IMR-90 (cell line): Measurements from ENCODE around the gene VPS13A. TPM values are rescaled to one million over a fixed set of nuclear protein-coding genes. Genes with fewer than 3 reads are reported as not detected.

Source experiments
- ATAC-seq: fragments of 200-7000 bp; cut with Tn5 transposase; 2 replicates; pipeline ENCODE4 v1.9.1; 2020; ENCODE audit warnings: low read depth, mild to moderate bottlenecking, moderate library complexity
- BruUV-seq: library from RNA; stranded (reverse); fragments of 400-500 nt; replicated peaks from 2 replicates; lab custom pipeline; 2021; lab: Mats Ljungman, UMichigan
- CTCF ChIA-PET: fragments of 300-600 bp; formaldehyde crosslinking; extraction: SDS; loops from one replicate; lab custom pipeline; 2021; ENCODE audit warnings: antibody characterized with exemption; lab: Yijun Ruan, JAX
- POLR2A ChIA-PET: fragments of 300-600 bp; sonication (Branson Sonifier 250); formaldehyde crosslinking; loops from one replicate; lab custom pipeline; 2022; ENCODE audit warnings: antibody characterized with exemption; ENCODE audit not compliant: unreplicated experiment; lab: Charles Lee
- DNase-seq: peaks from one replicate; pipeline ENCODE4 v3.0.0; 2013
- H2AFZ ChIP-seq: replicated peaks from 2 replicates; pipeline ENCODE3; 2013; ENCODE audit warnings: low read length, mild to moderate bottlenecking; ENCODE audit not compliant: poor library complexity
- H2AK5ac ChIP-seq: 2 replicates; pipeline ENCODE4 v1.6.1; 2013; ENCODE audit warnings: low read depth, low read length, inconsistent platforms
- H2AK9ac ChIP-seq: replicated peaks from 2 replicates; pipeline ENCODE3; 2013; ENCODE audit warnings: mild to moderate bottlenecking, low read depth, low read length, moderate library complexity; ENCODE audit not compliant: poor library complexity
- H2BK120ac ChIP-seq: 2 replicates; pipeline ENCODE4 v1.6.1; 2013; ENCODE audit warnings: low read depth, low read length, inconsistent platforms
- H2BK15ac ChIP-seq: 3 replicates; pipeline ENCODE4 v1.6.1; 2013; ENCODE audit warnings: low read depth, low read length, inconsistent platforms
- H2BK20ac ChIP-seq: 2 replicates; pipeline ENCODE4 v1.6.1; 2013; ENCODE audit warnings: low read depth, mild to moderate bottlenecking, inconsistent platforms, low read length, moderate library complexity
- H2BK5ac ChIP-seq: 2 replicates; pipeline ENCODE4 v1.6.1; 2013; ENCODE audit warnings: mild to moderate bottlenecking, low read depth, low read length, inconsistent platforms; ENCODE audit not compliant: poor library complexity, severe bottlenecking
- H3K14ac ChIP-seq: replicated peaks from 2 replicates; pipeline ENCODE4 v1.6.1; 2013; ENCODE audit warnings: low read depth, low read length, inconsistent platforms
- H3K18ac ChIP-seq: 2 replicates; pipeline ENCODE4 v1.6.1; 2013; ENCODE audit warnings: low read depth, low read length, control low read depth
- H3K23ac ChIP-seq: 2 replicates; pipeline ENCODE4 v1.6.1; 2013; ENCODE audit warnings: low read depth, low read length, inconsistent platforms
- H3K27ac ChIP-seq: 2 replicates; pipeline ENCODE4 v1.5.1; 2013; ENCODE audit warnings: mild to moderate bottlenecking, control low read depth, low read length; ENCODE audit not compliant: insufficient read depth
- H3K27me3 ChIP-seq: 2 replicates; pipeline ENCODE4 v1.6.1; 2013; ENCODE audit warnings: low read length; ENCODE audit not compliant: control insufficient read depth, insufficient read depth
- H3K36me3 ChIP-seq: 2 replicates; pipeline ENCODE4 v1.6.1; 2013; ENCODE audit warnings: low read length, mixed read lengths; ENCODE audit not compliant: control insufficient read depth, insufficient read depth
- H3K4ac ChIP-seq: 2 replicates; pipeline ENCODE4 v1.6.1; 2013; ENCODE audit warnings: low read depth, low read length, inconsistent platforms
- H3K4me1 ChIP-seq: 2 replicates; pipeline ENCODE4 v1.6.1; 2013; ENCODE audit warnings: low read length, mixed read lengths; ENCODE audit not compliant: control insufficient read depth, insufficient read depth
- H3K4me2 ChIP-seq: 2 replicates; pipeline ENCODE4 v1.6.1; 2013; ENCODE audit warnings: low read depth, mild to moderate bottlenecking, control low read depth, low read length, moderate library complexity
- H3K4me3 ChIP-seq: 2 replicates; pipeline ENCODE4 v1.5.1; 2013; ENCODE audit warnings: low read depth, mild to moderate bottlenecking, control low read depth, low read length, moderate library complexity; ENCODE audit not compliant: insufficient read depth
- H3K56ac ChIP-seq: 2 replicates; pipeline ENCODE4 v1.6.1; 2013; ENCODE audit warnings: low read length, inconsistent platforms; ENCODE audit not compliant: insufficient read depth; ENCODE audit errors: extremely low read depth
- H3K79me1 ChIP-seq, 2 experiments: 2 replicates each; pipeline ENCODE4 v1.6.1; 2013; ENCODE audit warnings: low read length in 2 of 2, inconsistent platforms in 1 of 2, low read depth in 1 of 2
- H3K9ac ChIP-seq: 2 replicates; pipeline ENCODE4 v1.6.1; 2013; ENCODE audit warnings: low read depth, low read length, control low read depth
- H3K9me1 ChIP-seq: 2 replicates; pipeline ENCODE4 v1.6.1; 2013; ENCODE audit warnings: low read length, inconsistent platforms; ENCODE audit not compliant: insufficient read depth
- H3K9me3 ChIP-seq: 2 replicates; pipeline ENCODE4 v1.6.1; 2013; ENCODE audit warnings: low read length; ENCODE audit not compliant: control insufficient read depth, insufficient read depth
- H4K20me1 ChIP-seq: 2 replicates; pipeline ENCODE4 v1.6.1; 2013; ENCODE audit warnings: low read length, inconsistent platforms; ENCODE audit not compliant: insufficient read depth
- H4K5ac ChIP-seq: 2 replicates; pipeline ENCODE4 v1.6.1; 2013; ENCODE audit warnings: mild to moderate bottlenecking, low read depth, low read length, control low read depth
- H4K8ac ChIP-seq, 2 experiments: 2 replicates each; pipeline ENCODE4 v1.6.1; 2013; ENCODE audit warnings: low read depth in 2 of 2, low read length in 2 of 2, control low read depth in 1 of 2, inconsistent platforms in 1 of 2
- H4K91ac ChIP-seq: 2 replicates; pipeline ENCODE4 v1.6.1; 2013; ENCODE audit warnings: low read depth, low read length, inconsistent platforms; ENCODE audit not compliant: insufficient read depth
- MAFK ChIP-seq: IDR thresholded peaks from 2 replicates; pipeline ENCODE4 v1.6.1; 2012; ENCODE audit warnings: low read depth, low read length, improper control_type of control experiment
- MAZ ChIP-seq: IDR thresholded peaks from 2 replicates; pipeline ENCODE4 v1.6.1; 2012; ENCODE audit warnings: low read depth, mild to moderate bottlenecking, low read length, improper control_type of control experiment, moderate library complexity, borderline replicate concordance
- MXI1 ChIP-seq: IDR thresholded peaks from 2 replicates; pipeline ENCODE4 v1.6.1; 2012; ENCODE audit warnings: low read depth, mild to moderate bottlenecking, low read length, moderate library complexity, borderline replicate concordance
- NFE2L2 ChIP-seq: fragments of 150-350 bp; IDR thresholded peaks from 2 replicates; pipeline ENCODE4 v1.6.1; 2016; ENCODE audit warnings: low read depth, mild to moderate bottlenecking, low read length
- RAD21 ChIP-seq: IDR thresholded peaks from 2 replicates; pipeline ENCODE4 v1.6.1; 2012; ENCODE audit warnings: low read length, improper control_type of control experiment
- RCOR1 ChIP-seq: IDR thresholded peaks from 2 replicates; pipeline ENCODE4 v1.6.1; 2012; ENCODE audit warnings: mild to moderate bottlenecking, low read length, improper control_type of control experiment; ENCODE audit not compliant: insufficient replicate concordance
- SMC3 ChIP-seq: fragments of 150-350 bp; IDR thresholded peaks from 2 replicates; pipeline ENCODE4 v1.6.1; 2016; ENCODE audit warnings: low read depth, mild to moderate bottlenecking, antibody characterized with exemption, low read length, moderate library complexity
- WGBS, 2 experiments: methylation state at CpG; one replicate each; pipeline versions ENCODE4 v1.1.5 to v1.1.7; 2013; ENCODE audit warnings: missing lambda C conversion rate in 2 of 2; ENCODE audit not compliant: insufficient read length in 1 of 2; ENCODE audit errors: extremely low coverage in 2 of 2; 5-methylcytosine and 5-hydroxymethylcytosine counted together
- dilution Hi-C: fragments of 300-500 bp; cut with HindIII; formaldehyde crosslinking; loops from one replicate; pipeline ENCODE4 v1.14.3; 2018; ENCODE audit warnings: low sequenced_read_pairs; ENCODE audit not compliant: unreplicated experiment
- in situ Hi-C: fragments of 300-500 bp; cut with MboI; formaldehyde crosslinking; loops from 3 replicates; pipeline ENCODE4 v1.14.3; 2019; ENCODE audit warnings: low sequenced_read_pairs, inconsistent platforms, mixed read lengths
- intact Hi-C: fragments of 100-400 bp; cut with micrococcal nuclease; formaldehyde crosslinking; loops from 2 replicates; pipeline ENCODE4 v1.10.0; 2022
- polyA plus RNA-seq, 3 experiments: library from polyadenylated mRNA; depleted of rRNA; stranded (reverse); fragments of >200 nt; gene quantifications; 2 replicates each; pipeline ENCODE4 v1.2.3, GENCODE V29; 2012; ENCODE audit warnings: low replicate concordance in 1 of 3
- total RNA-seq: library from RNA; depleted of rRNA; stranded (reverse); fragments of >200 nt; gene quantifications from 2 replicates; pipeline ENCODE4 v1.2.3, GENCODE V29; 2012

VPS13A gene
- total and polyA plus RNA-seq, 2 of the 4 experiments (the other 2 are of a cell fraction), result 10.4 to 26.5 TPM

DNA sequence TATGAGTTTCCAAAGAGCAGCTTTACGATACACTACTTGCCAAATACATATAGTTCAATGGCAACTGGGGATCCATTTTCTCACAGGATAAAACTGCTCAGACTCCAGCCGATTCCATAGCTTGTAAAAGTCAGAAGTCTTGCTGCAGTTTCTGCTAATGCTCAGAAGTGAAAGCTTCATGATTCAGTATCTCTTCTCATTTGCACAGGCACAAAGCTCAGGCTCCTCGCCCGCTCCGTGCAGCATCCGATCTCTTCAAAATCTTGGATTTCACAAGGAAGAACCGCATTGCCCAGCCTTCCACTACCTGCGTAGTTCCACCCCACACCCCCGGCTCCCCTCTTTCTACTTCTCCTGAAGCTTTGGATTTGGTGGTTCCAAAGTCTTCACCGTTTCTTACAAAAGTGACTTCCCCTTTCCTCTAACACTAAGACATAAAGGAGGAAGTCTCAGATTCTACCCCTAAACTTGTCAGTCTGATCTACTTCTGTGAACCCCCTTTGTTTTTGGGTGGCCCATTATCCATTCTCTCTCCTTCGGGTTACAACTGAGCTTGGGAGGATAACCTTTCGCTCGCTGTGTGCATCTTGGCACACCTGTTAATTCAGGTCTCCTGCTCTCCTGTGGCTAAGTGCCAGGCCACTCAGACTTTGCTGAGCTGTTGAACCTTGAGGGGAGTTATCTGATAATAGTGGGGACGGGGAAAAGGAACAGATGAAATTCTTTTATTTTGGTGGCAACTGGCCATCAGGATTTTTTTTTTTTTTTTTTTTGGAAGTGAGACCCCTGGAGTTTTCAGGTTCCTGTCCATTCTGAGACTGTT is 276.7 kb downstream of the VPS13A start:
- ChIA-PET CTCF (interaction anchor here (1.1 to 1.5 kb wide), 2 partner anchors 20 to 298 kb away, joined by 4 to 6 read pairs; no protein-coding TSS in a partner anchor), POLR2A (no interaction called here)
- H3K18ac ChIP-seq, result no peak overlapping the region
- no peak overlapping the region for H3K27ac ChIP-seq
- H3K4me2 ChIP-seq, result no peak overlapping the region
- no peak overlapping the region for H4K8ac ChIP-seq
- H3K4me1 ChIP-seq, result no peaks in the 10 kb centered on the region
- H3K56ac ChIP-seq, result no peak overlapping the region
- H3K4me3 ChIP-seq, result no peak overlapping the region
- DNase-seq (no peak), ATAC-seq (no peak)
- H3K9me1 ChIP-seq, result no peaks in the 10 kb centered on the region
- no peak overlapping the region for H2BK20ac ChIP-seq
- no peak overlapping the region for H3K14ac ChIP-seq
- intact Hi-C loops (loop anchor here (10.0 kb wide), 1 partner anchor 781 kb away; the partner anchor contains the start of gene CEP78), dilution Hi-C loops (no loop called here), in situ Hi-C loops (no loop called here)
- TF ChIP-seq MAZ (no peak), RAD21 (no peak), SMC3 (no peak), NFE2L2 (no peak), MXI1 (no peak), MAFK (no peak), RCOR1 (no peak)
- H4K91ac ChIP-seq, result no peak overlapping the region
- no peak overlapping the region for H2BK5ac ChIP-seq
- H3K4ac ChIP-seq, result no peak overlapping the region
- no peak overlapping the region for H2AFZ ChIP-seq
- no peak overlapping the region for H2AK5ac ChIP-seq
- no peak overlapping the region for H2BK15ac ChIP-seq
- no peak overlapping the region for H3K23ac ChIP-seq
- no peak overlapping the region for H4K5ac ChIP-seq
- H3K27me3 ChIP-seq, result no peaks in the 10 kb centered on the region
- no TSS peak for BruUV-seq
- H3K9ac ChIP-seq, result no peak overlapping the region
- H3K79me1 ChIP-seq, result no peaks in the 10 kb centered on the region
- H2AK9ac ChIP-seq, result no peak overlapping the region
- peaks cover 2% of the 10 kb centered on the region; the same call in 1 of the 2 replicates for H3K9me3 ChIP-seq
- H2BK120ac ChIP-seq, result no peak overlapping the region
- no peaks in the 10 kb centered on the region for H4K20me1 ChIP-seq
- no peaks in the 10 kb centered on the region for H3K36me3 ChIP-seq
- WGBS, 2 experiments, result 94% methylated on average over 8 of the region's 14 CpGs; no CpG with 5 or more reads in 1 of the 2 experiments
